ENCODE data around the gene SSBP2.

GRCh38 chr5:81395262-81395661 is 355.6 kb downstream of the SSBP2 start:
- no peak for TF ChIP-seq POLR2A (IDR thresholded peaks at IDR 0.05)
- TF ChIP-seq, protein P1, sequence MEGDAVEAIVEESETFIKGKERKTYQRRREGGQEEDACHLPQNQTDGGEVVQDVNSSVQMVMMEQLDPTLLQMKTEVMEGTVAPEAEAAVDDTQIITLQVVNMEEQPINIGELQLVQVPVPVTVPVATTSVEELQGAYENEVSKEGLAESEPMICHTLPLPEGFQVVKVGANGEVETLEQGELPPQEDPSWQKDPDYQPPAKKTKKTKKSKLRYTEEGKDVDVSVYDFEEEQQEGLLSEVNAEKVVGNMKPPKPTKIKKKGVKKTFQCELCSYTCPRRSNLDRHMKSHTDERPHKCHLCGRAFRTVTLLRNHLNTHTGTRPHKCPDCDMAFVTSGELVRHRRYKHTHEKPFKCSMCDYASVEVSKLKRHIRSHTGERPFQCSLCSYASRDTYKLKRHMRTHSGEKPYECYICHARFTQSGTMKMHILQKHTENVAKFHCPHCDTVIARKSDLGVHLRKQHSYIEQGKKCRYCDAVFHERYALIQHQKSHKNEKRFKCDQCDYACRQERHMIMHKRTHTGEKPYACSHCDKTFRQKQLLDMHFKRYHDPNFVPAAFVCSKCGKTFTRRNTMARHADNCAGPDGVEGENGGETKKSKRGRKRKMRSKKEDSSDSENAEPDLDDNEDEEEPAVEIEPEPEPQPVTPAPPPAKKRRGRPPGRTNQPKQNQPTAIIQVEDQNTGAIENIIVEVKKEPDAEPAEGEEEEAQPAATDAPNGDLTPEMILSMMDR (IDR thresholded peaks at IDR 0.05): no peak

All from Peyer's patch (tissue), 4 donors.